Measurements from ENCODE around the gene RAG2. TPM values are rescaled to one million over a fixed set of nuclear protein-coding genes. Genes with fewer than 3 reads are reported as not detected.

Gene RAG2
- total and polyA plus RNA-seq, 2 donors (not counting 1 experiment from before 2014, with no cell fraction given) = not detected

GRCh38 chr11:36608491-36609199 is 10.6 kb upstream of the RAG2 start:
- no peak overlapping the region for H3K27ac ChIP-seq (ENCODE audit: low read length in 2 of 2)
- WGBS (ENCODE audit: insufficient coverage) = no CpG with 5 or more reads among the region's 1 CpG
- TF ChIP-seq EZH2 (IDR thresholded peaks at IDR 0.05; ENCODE audit: borderline replicate concordance, insufficient read depth, low read depth, low read length, poor library complexity, severe bottlenecking) = no peak
- no peak for TF ChIP-seq CTCF (IDR thresholded peaks at IDR 0.05)
- no peaks in the 10 kb centered on the region for H3K4me1 Mint-ChIP-seq
- intact Hi-C loops (cut with micrococcal nuclease) = no loop called here
- no peaks in the 10 kb centered on the region for H3K79me2 ChIP-seq (ENCODE audit: control insufficient read depth, insufficient read depth, low read length)
- CTCF ChIA-PET = no interaction called here
- no peaks in the 10 kb centered on the region for H3K36me3 ChIP-seq (replicated peaks in 1 of 2; ENCODE audit: control extremely low read depth in 1 of 2, control insufficient read depth in 1 of 2, extremely low read depth in 1 of 2, insufficient read depth in 2 of 2, low read length in 1 of 2)
- H3K4me2 ChIP-seq (replicated peaks; ENCODE audit: low read depth, low read length, poor library complexity, severe bottlenecking) = no peak overlapping the region
- no peak overlapping the region for H2AFZ ChIP-seq (ENCODE audit: insufficient read depth, low read depth, low read length, poor library complexity, severe bottlenecking)
- H3K9me3 Mint-ChIP-seq (ENCODE audit: insufficient read depth) = no peaks in the 10 kb centered on the region
- no peak overlapping the region for H3K4me3 ChIP-seq (ENCODE audit: control extremely low read depth in 1 of 5, extremely low read depth in 1 of 5, insufficient read depth in 1 of 5, low read depth in 2 of 5, low read length in 4 of 5)
- H3K9me3 ChIP-seq (ENCODE audit: control extremely low read depth in 1 of 3, control insufficient read depth in 2 of 3, insufficient read depth in 1 of 3, low read length in 2 of 3) = peaks cover 0 to 1% (median 0%) of the 10 kb centered on the region in 3 donors
- H3K27ac Mint-ChIP-seq = no peak overlapping the region
- H3K4me1 ChIP-seq (ENCODE audit: control insufficient read depth in 2 of 2, insufficient read depth in 2 of 2, low read length in 2 of 2) = no peaks in the 10 kb centered on the region
- ATAC-seq (ENCODE audit: low read depth) = no peak
- DNase-seq = no peak
- H3K27me3 Mint-ChIP-seq = peaks cover 56% of the 10 kb centered on the region
- no peaks in the 10 kb centered on the region for H4K20me1 ChIP-seq (ENCODE audit: control insufficient read depth, insufficient read depth, low read length, poor library complexity, severe bottlenecking)
- H3K9ac ChIP-seq (ENCODE audit: low read length) = no peak overlapping the region
- POLR2A ChIA-PET = no interaction called here
- peaks cover 0 to 31% (median 4%) of the 10 kb centered on the region in 4 experiments for H3K27me3 ChIP-seq (replicated peaks in 1 of 4; ENCODE audit: control extremely low read depth in 1 of 4, control insufficient read depth in 3 of 4, insufficient read depth in 4 of 4, low read length in 3 of 4)
- no peak overlapping the region for H3K4me3 Mint-ChIP-seq

Measured in B cell (primary cell).